HepG2 (cell line): Measurements from ENCODE around the gene UNC5B.

ENCODE experiments used
- CTCF ChIP-seq: sonication (generic); formaldehyde crosslinking; IDR thresholded peaks from 2 replicates; pipeline ENCODE4 v1.5.0; 2020; ENCODE audit warnings: mild to moderate bottlenecking, missing genetic modification reagents, moderate library complexity
- EZH2 ChIP-seq: conservative IDR thresholded peaks from 2 replicates; pipeline ENCODE4 v1.6.1; 2012; ENCODE audit warnings: mild to moderate bottlenecking, low read depth, low read length, moderate library complexity
- HDAC1 ChIP-seq: sonication (generic); formaldehyde crosslinking; IDR thresholded peaks from 2 replicates; pipeline ENCODE4 v1.5.1; 2020; ENCODE audit warnings: mild to moderate bottlenecking, missing genetic modification reagents
- MTF1 ChIP-seq: sonication (generic); formaldehyde crosslinking; IDR thresholded peaks from 2 replicates; pipeline ENCODE4 v1.5.0; 2020; ENCODE audit warnings: missing genetic modification reagents
- PHF8 ChIP-seq: sonication (generic); formaldehyde crosslinking; IDR thresholded peaks from 2 replicates; pipeline ENCODE4 v1.5.0; 2020; ENCODE audit warnings: missing genetic modification reagents
- SMAD3 ChIP-seq: sonication (generic); formaldehyde crosslinking; IDR thresholded peaks from 2 replicates; pipeline ENCODE4 v1.4.0; 2020; ENCODE audit warnings: missing genetic modification reagents
- ZFP36L1 ChIP-seq: sonication (generic); formaldehyde crosslinking; IDR thresholded peaks from 2 replicates; pipeline ENCODE4 v1.8.0; 2022; ENCODE audit warnings: mild to moderate bottlenecking, missing genetic modification reagents, moderate library complexity
- ZFX ChIP-seq: sonication (generic); formaldehyde crosslinking; IDR thresholded peaks from 2 replicates; pipeline ENCODE4 v1.4.0; 2020; ENCODE audit warnings: mild to moderate bottlenecking, low read depth, missing genetic modification reagents, moderate library complexity

DNA sequence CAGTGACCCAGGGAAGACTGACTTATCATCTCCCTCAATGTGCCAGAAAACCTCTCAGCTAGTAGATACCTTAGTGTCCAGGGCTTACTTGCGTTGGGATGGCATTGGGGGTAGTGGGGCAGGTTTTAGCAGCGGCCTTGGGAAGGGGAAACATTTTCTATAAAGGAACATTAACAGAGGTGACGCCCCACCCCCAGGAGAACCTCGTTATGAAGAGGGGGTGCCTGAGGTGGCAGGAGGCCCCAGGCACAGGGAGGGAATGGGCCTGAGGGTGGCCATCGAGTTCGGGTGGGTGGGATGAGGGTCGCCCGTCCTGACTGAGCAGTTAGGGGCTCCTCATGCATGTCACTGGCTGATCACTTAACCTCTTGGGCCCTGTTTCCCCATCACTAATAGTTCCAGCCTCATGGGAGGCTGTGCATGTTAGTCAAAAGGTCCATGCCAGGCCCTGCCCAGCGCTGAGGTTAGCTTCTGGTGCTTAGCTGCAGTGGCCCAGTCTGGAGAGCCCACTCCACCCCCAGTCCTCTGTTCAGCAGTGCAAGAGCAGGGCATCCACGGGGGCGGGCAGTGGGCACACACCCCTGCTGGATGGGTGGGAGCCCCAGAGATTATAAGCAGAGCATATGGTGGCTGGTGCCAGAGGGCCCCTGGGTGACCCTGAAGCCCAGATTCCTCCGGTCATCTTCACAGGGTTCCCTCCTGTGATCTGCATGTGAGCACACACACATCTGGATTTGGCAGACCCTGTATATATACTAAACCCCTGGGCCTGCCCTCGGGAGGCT is 27.0 kb downstream of the UNC5B start:
- TF ChIP-seq CTCF (CRISPR knock-in tag) (no peak), HDAC1 (CRISPR knock-in tag) (no peak), SMAD3 (CRISPR knock-in tag) (no peak), EZH2 (no peak), PHF8 (no peak), MTF1 (CRISPR knock-in tag) (no peak), ZFP36L1 (CRISPR knock-in tag) (no peak), ZFX (CRISPR knock-in tag) (no peak)
